Iris pigment epithelial cell (primary cell): ENCODE data around the gene ADCY10.
"Not testable (repeated sequence)": the region's sequence is repeated elsewhere in the genome, so short reads cannot be mapped to it uniquely, and the experiment has no call there.

Experiments
- DNase-seq: peaks from one replicate; pipeline ENCODE4 v3.0.0-alpha.2; 2011; ENCODE audit warnings: low read depth

Gene ADCY10

DNA sequence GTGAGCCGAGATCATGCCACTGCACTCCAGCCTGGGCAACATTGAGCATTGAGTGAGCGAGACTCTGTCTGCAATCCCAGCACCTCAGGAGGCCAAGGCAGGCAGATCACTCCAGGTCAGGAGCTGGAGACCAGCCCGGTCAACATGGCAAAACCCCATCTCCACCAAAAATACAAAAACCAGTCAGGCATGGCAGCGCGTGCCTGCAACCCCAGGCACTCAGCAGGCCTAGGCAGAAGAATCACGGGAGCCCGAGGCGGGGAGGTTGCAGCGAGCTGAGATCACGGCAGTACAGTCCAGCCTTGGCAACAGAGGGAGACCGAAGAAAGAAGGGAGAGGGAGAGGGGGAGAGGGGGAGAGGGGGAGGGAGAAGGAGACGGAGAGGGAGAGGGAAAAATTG lies 107.3 kb downstream of the ADCY10 start:
- DNase-seq, result not testable (repeated sequence)

GRCh38 chr1:167806235-167806634 lies 107.7 kb downstream of the ADCY10 start:
- not testable (repeated sequence) for DNase-seq

GRCh38 chr1:167805041-167805556 lies 108.8 kb downstream of the ADCY10 start:
- DNase-seq, result no peak

GRCh38 chr1:167803358-167804207 lies 110.4 kb downstream of the ADCY10 start:
- peak; percentile 95 for DNase-seq

- DNase-seq, result no peak
Measured at GRCh38 chr1:167802235-167802634, 111.7 kb downstream of the ADCY10 start.

- DNase-seq, result no peak
Measured at GRCh38 chr1:167800251-167800650, 113.7 kb downstream of the ADCY10 start.

DNA sequence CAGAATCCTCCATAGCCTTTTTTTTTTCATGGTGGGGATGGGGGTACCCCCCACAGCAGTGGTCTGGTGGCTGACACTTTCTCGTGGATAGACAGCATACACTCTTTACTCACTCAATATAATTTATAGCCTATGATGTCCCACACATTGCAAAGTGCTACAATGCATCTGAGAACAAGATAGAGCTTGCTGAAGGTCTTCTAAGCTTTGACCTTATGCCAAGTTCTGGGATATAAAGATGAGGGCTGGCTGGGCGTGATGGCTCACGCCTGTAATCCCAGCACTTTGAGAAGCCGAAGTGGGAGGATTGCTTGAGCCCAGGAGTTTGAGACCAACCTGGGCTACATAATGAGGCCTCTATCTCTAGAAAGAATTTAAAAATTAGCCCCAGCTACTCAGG lies 114.2 kb downstream of the ADCY10 start:
- DNase-seq, result no peak

- DNase-seq, result no peak
Measured at GRCh38 chr1:167798952-167799351, 115.0 kb downstream of the ADCY10 start.

- peak; percentile 99 for DNase-seq
Measured at GRCh38 chr1:167797015-167797414, 116.9 kb downstream of the ADCY10 start.

GRCh38 chr1:167795810-167796740 lies 117.9 kb downstream of the ADCY10 start:
- no peak for DNase-seq

GRCh38 chr1:167794043-167794442 lies 119.9 kb downstream of the ADCY10 start:
- no peak for DNase-seq

DNA sequence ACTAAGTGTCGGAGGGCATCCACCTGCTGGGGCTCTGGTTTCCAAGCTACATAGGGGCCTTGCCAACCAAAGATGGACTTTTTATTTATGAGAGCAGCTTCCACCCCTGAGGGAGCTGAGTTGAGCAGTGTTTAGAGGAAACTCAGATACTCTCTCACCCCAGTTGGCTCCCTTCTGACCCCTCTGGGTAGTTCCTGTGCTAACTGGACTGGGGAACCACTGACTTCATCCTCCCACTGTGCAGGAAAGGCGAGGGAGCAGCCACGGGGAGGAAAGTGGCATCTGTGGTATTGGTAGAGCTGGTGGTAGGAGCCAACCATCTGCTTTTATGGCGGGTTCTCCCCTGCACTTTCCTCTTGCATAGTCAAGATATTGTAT lies 121.8 kb downstream of the ADCY10 start:
- DNase-seq, result no peak

DNA sequence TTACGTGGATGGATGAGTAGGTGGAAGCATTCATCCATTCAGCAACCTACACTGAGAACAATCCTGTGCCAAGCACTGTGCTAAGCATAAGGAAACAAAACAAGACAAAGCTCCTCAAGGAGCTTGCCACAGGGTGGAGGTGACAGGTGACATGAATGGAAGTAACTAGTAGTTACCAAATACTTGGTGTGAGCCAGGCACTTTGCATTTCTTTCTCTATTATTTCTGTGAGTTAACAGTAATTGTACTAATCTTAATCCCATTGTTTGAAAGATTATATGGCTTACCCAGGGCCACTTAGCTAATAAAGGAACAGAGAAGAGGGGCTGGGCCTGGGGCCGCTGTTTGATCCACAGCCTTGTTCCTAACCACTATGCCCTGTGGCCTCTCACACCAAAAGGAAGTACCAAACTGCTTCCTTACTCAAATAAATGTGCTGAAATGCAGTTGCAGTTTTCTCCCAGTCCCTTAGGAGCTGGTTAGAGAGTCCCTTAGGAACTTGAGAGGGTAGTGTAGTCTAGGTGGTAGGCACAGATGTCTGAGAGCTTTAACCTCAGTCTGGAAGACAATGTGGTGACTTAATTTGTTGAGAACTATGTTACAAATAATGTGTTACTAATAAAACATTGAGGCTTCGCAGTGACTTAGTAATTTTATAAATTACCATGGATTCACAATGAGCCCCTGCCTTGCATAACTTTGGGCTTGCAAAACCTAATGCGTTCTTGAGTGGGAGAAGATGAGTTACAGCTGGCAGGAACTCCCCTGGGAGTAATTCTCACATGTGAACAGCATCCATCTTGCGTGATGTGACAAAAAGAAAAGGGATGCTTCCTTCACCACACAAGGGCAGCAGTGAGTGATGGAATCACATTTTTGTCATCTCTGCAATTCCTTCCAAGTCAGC lies 122.4 kb downstream of the ADCY10 start:
- peak; percentile 82 for DNase-seq

DNA sequence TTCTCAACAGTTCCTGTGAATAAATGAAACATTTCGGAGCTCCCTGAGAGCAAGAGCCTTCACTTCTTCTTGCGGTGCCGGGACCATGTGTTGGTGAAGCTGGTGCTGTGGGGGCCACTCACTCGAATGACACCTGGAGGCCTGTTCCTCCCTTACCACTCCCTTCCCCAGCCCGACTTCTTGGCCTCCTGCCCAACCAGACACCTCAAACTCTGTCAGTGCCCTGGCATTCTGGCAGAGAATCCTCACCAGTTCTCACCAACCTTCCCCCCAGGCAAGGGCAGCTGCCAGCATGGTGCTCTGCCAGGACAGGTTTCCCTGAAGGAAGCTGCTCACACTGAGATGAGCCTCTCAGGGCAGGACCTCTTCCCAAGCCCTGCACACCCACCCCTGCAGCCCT lies 123.8 kb downstream of the ADCY10 start:
- DNase-seq, result no peak

DNA sequence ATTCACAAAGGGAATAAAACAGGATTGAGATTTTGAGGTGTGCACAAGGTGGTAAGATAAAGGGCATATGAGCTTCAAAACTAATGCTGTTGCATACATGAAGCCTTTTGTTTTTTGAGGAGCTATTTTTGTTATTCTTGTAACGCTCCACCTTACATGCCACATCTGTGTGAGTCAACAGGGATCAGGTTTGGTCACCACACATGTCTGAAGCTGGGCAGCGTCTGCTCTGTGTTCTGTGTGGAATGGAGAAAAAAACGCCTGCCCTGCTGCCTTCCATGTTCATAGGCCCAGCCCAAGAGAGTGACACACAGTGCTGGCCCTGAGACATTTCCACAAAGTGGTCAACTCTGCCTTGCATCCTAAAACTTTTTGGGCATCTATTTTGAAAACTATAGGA lies 124.4 kb downstream of the ADCY10 start:
- peak; percentile 52 for DNase-seq

GRCh38 chr1:167786502-167786901 lies 127.4 kb downstream of the ADCY10 start:
- DNase-seq, result no peak

GRCh38 chr1:167784876-167785550 lies 128.9 kb downstream of the ADCY10 start:
- no peak for DNase-seq

GRCh38 chr1:167782946-167783345 lies 131.0 kb downstream of the ADCY10 start:
- DNase-seq, result no peak

DNA sequence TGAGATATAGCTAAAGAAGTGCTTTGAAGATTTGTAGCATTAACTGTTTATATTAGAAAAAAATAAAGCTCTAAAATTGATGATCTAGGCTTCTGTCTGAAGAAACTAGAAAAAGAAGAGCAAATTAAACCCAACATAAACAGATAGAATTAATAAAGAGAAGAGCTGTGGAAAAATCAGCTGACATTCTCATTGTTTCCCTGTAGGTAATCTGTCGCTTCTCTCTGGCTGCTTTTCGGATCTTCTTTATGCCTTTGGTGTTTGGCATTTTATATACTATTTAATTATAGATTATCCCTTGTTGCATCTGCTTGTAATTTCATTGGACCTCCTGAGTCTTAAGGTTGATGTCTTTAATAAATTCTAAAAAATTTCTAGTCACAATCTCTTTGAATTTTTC lies 132.4 kb downstream of the ADCY10 start:
- DNase-seq, result no peak

DNA sequence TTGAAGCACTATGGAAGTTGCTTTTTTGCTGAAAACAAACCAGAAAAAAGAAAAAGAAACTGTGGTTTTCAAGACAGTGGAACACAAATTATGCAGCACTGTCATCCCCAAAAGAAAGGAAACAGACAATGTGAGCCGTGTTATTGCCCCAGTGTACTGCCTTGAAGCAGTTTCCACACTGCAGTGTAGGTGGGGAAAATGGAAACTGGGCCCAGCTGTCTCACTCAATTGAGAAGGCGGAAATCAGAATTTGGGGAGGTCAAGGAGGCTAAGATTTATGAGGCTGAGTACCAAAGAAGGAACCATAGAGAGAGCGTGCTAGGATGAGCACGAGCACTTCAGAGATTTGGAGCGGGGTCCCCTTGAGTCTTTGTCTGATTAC lies 136.7 kb downstream of the ADCY10 start:
- DNase-seq, result no peak

- no peak for DNase-seq
Measured at GRCh38 chr1:167776616-167777268, 137.2 kb downstream of the ADCY10 start.
